Thoracic aorta (tissue), 2 donors: ENCODE results near the gene EPS8L1. TPM values are rescaled to one million over a fixed set of nuclear protein-coding genes. Genes with fewer than 3 reads are reported as not detected.

Source experiments
- ATAC-seq: fragments of 150-250 bp; one replicate; pipeline ENCODE4 v1.8.0; 2017; ENCODE audit warnings: low read depth; ENCODE audit not compliant: insufficient number of reproducible peaks, low FRiP score
- DNase-seq: peaks from one replicate; pipeline ENCODE4 v3.0.0-alpha.2; 2020; ENCODE audit warnings: low spot score
- H3K27ac ChIP-seq, 2 donors: fragments of 200-600 bp; sonication (generic); 1 replicate in 1 of 2; 2 replicates in 1 of 2; pipeline ENCODE4 v1.5.1; 2016; ENCODE audit warnings: mild to moderate bottlenecking in 2 of 2, moderate library complexity in 2 of 2
- H3K27me3 ChIP-seq: fragments of 200-600 bp; sonication (generic); replicated peaks from 2 replicates; pipeline ENCODE4 v1.6.0; 2016; ENCODE audit warnings: mild to moderate bottlenecking; ENCODE audit not compliant: insufficient read depth
- H3K36me3 ChIP-seq: fragments of 200-600 bp; sonication (generic); one replicate; pipeline ENCODE4 v1.5.1; 2016
- H3K4me1 ChIP-seq, 2 donors: fragments of 200-600 bp; sonication (generic); 1 replicate in 1 of 2; 2 replicates in 1 of 2; pipeline versions ENCODE4 v1.5.1 to v1.6.0; 2016; ENCODE audit warnings: low read depth in 2 of 2, mild to moderate bottlenecking in 1 of 2; ENCODE audit not compliant: control insufficient read depth in 1 of 2
- H3K4me3 ChIP-seq: fragments of 200-600 bp; sonication (generic); 2 replicates; pipeline ENCODE4 v1.5.1; 2016; ENCODE audit warnings: mild to moderate bottlenecking
- H3K9me3 ChIP-seq: fragments of 200-600 bp; sonication (generic); 2 replicates; pipeline ENCODE4 v1.5.1; 2016
- CTCF ChIP-seq: fragments of 200-600 bp; sonication (generic); IDR thresholded peaks from one replicate; pipeline ENCODE4 v1.5.1; 2019; ENCODE audit warnings: antibody characterized with exemption
- total RNA-seq, 2 donors: library from RNA; depleted of rRNA; stranded (reverse); fragments of >200 nt; gene quantifications; one replicate each; pipeline versions ENCODE4 v1.1.0 to v1.2.3, GENCODE V29; 2016

The EPS8L1 gene
- total RNA-seq, 2 donors from 2014 or later, result 5.4 to 16.3 TPM

- ATAC-seq, result no peak
- H3K27ac ChIP-seq, result peak overlapping the region in 1 of 2 donors; percentile 55
- H3K4me3 ChIP-seq, result peak overlapping the region; percentile 60
- H3K4me1 ChIP-seq, result peaks cover 0 to 6% of the 10 kb centered on the region in 2 donors
- H3K27me3 ChIP-seq, result no peaks in the 10 kb centered on the region
- no peak for TF ChIP-seq CTCF
- H3K9me3 ChIP-seq, result no peaks in the 10 kb centered on the region
- no peaks in the 10 kb centered on the region for H3K36me3 ChIP-seq
- DNase-seq, result no peak
Observed at GRCh38 chr19:55069865-55070197, 5.8 kb upstream of the EPS8L1 start.

GRCh38 chr19:55070466-55071128, 5.1 kb upstream of the EPS8L1 start:
- DNase-seq (no peak), ATAC-seq (peak; percentile 45)
- H3K36me3 ChIP-seq, result no peaks in the 10 kb centered on the region
- peaks cover 0 to 6% of the 10 kb centered on the region in 2 donors for H3K4me1 ChIP-seq
- H3K9me3 ChIP-seq, result no peaks in the 10 kb centered on the region
- no peak overlapping the region for H3K4me3 ChIP-seq
- TF ChIP-seq CTCF, result no peak
- no peaks in the 10 kb centered on the region for H3K27me3 ChIP-seq
- no peak overlapping the region for H3K27ac ChIP-seq

GRCh38 chr19:55071129-55071502, 4.6 kb upstream of the EPS8L1 start:
- DNase-seq (no peak), ATAC-seq (peak; percentile 60)
- H3K27ac ChIP-seq, result peak overlapping the region in 1 of 2 donors; percentile 15

GRCh38 chr19:55071913-55072312, 3.8 kb upstream of the EPS8L1 start:
- Histone ChIP-seq H3K27me3 (no peaks in the 10 kb centered on the region), H3K4me3 (no peak overlapping the region), H3K36me3 (no peaks in the 10 kb centered on the region), H3K27ac (no peak overlapping the region), H3K9me3 (no peaks in the 10 kb centered on the region), H3K4me1 (peaks cover 0 to 6% of the 10 kb centered on the region in 2 donors)
- ATAC-seq, result no peak
- DNase-seq, result no peak
- no peak for TF ChIP-seq CTCF

More at GRCh38 chr19:55071129-55071502, 4.6 kb upstream of the EPS8L1 start:
- Histone ChIP-seq H3K4me3 (no peak overlapping the region), H3K36me3 (no peaks in the 10 kb centered on the region), H3K27me3 (no peaks in the 10 kb centered on the region), H3K9me3 (no peaks in the 10 kb centered on the region), H3K4me1 (peaks cover 0 to 6% of the 10 kb centered on the region in 2 donors)
- TF ChIP-seq CTCF, result no peak

GRCh38 chr19:55076321-55076720, 652 bp downstream of the EPS8L1 start:
- Histone ChIP-seq H3K27me3 (no peaks in the 10 kb centered on the region), H3K9me3 (no peaks in the 10 kb centered on the region), H3K4me3 (no peak overlapping the region), H3K36me3 (no peaks in the 10 kb centered on the region), H3K27ac (no peak overlapping the region), H3K4me1 (peaks cover 8 to 15% of the 10 kb centered on the region in 2 donors)
- TF ChIP-seq CTCF, result no peak
- ATAC-seq, result no peak
- no peak for DNase-seq
